Activated CD8-positive, alpha-beta memory T cell treated with anti-CD3 and anti-CD28 coated beads for 36 hours (primary cell): ENCODE measurements around the gene VPS26A. TPM values are rescaled to one million over a fixed set of nuclear protein-coding genes. Genes with fewer than 3 reads are reported as not detected.

Source experiments
- CTCF ChIA-PET: fragments of 350-600 bp; sonication (Branson Sonifier 250); formaldehyde crosslinking; loops from one replicate; lab custom pipeline; 2021; ENCODE audit warnings: antibody characterized with exemption; lab: Charles Lee
- POLR2A ChIA-PET: fragments of 350-600 bp; sonication (Branson Sonifier 250); formaldehyde crosslinking; loops from one replicate; lab custom pipeline; 2021; ENCODE audit warnings: antibody characterized with exemption; lab: Charles Lee
- total RNA-seq, 2 experiments: library from RNA; stranded (reverse); gene quantifications; one replicate each; pipeline ENCODE4 v1.2.3, GENCODE V29; 2021

VPS26A gene
- 10 to 100 TPM; 41.5 to 47.4 TPM for total RNA-seq

GRCh38 chr10:69123747-69124562 is at the start of gene VPS26A:
Gene VPS26A (plus strand): TSS chr10:69124178. CDS start chr10:69124278, 100 bp downstream.
- CTCF ChIA-PET: interaction anchor here (1.1 kb wide), 1 partner anchor 115 kb away, joined by 3 read pairs; no protein-coding TSS in a partner anchor

GRCh38 chr10:69074532-69074931 is 49.4 kb upstream of the VPS26A start:
- CTCF ChIA-PET: interaction anchor here (1.0 kb wide), 1 partner anchor 126 kb away, joined by 3 read pairs; no protein-coding TSS in a partner anchor
- POLR2A ChIA-PET: no interaction called here

More at GRCh38 chr10:69123747-69124562, at the start of gene VPS26A:
- POLR2A ChIA-PET: interaction anchor here (1.1 kb wide), 1 partner anchor 168 kb away, joined by 3 read pairs; the partner anchor contains the start of gene DDX21

GRCh38 chr10:69075431-69075830 is 48.5 kb upstream of the VPS26A start:
- POLR2A ChIA-PET: no interaction called here
- CTCF ChIA-PET: interaction anchor here (1.0 kb wide), 1 partner anchor 127 kb away, joined by 3 read pairs; no protein-coding TSS in a partner anchor

- ChIA-PET CTCF (interaction anchor here (2.1 kb wide), 1 partner anchor 13 kb away, joined by 7 read pairs; no protein-coding TSS in a partner anchor), POLR2A (interaction anchor here (0.8 kb wide), 1 partner anchor 9 kb away, joined by 15 read pairs; the partner anchor contains the start of gene SRGN)
Measured at GRCh38 chr10:69078311-69078710, 45.7 kb upstream of the VPS26A start.

GRCh38 chr10:69080226-69080625 is 43.8 kb upstream of the VPS26A start:
- CTCF ChIA-PET: interaction anchor here (0.8 to 1.2 kb wide), 2 partner anchors 12 to 14 kb away, joined by 3 to 4 read pairs; no protein-coding TSS in a partner anchor
- POLR2A ChIA-PET: no interaction called here

GRCh38 chr10:69086001-69086509 is 37.9 kb upstream of the VPS26A start:
- ChIA-PET POLR2A (interaction anchor here (7.4 kb wide), 1 partner anchor 40 kb away, joined by 119 read pairs; no protein-coding TSS in a partner anchor), CTCF (interaction anchor here (1.0 to 2.1 kb wide), 3 partner anchors 14 to 81 kb away, joined by 3 to 6 read pairs (median 3); no protein-coding TSS in a partner anchor)

GRCh38 chr10:69087590-69088470 is 36.1 kb upstream of the VPS26A start, which contains the start of gene SRGN:
Gene SRGN (plus strand): TSS chr10:69088103. CDS start chr10:69088158, 55 bp downstream.
- CTCF ChIA-PET: interaction anchor here (0.6 to 2.3 kb wide), 6 partner anchors 22 to 131 kb away, joined by 3 to 8 read pairs (median 6); no protein-coding TSS in a partner anchor
- POLR2A ChIA-PET: interaction anchor here (0.9 to 7.4 kb wide), 7 partner anchors 10 to 135 kb away, joined by 3 to 119 read pairs (median 13); partner anchors contain the start of gene DDX21

- ChIA-PET POLR2A (interaction anchor here (0.9 to 7.4 kb wide), 5 partner anchors 23 to 134 kb away, joined by 3 to 119 read pairs (median 5); partner anchors contain the start of gene DDX21), CTCF (interaction anchor here (0.6 to 2.3 kb wide), 4 partner anchors 26 to 131 kb away, joined by 3 to 7 read pairs (median 5); no protein-coding TSS in a partner anchor)
Measured at GRCh38 chr10:69088471-69088769, 35.6 kb upstream of the VPS26A start.

- ChIA-PET CTCF (interaction anchor here (0.6 to 2.3 kb wide), 4 partner anchors 27 to 132 kb away, joined by 3 to 7 read pairs (median 5); no protein-coding TSS in a partner anchor), POLR2A (interaction anchor here (0.9 to 7.4 kb wide), 6 partner anchors 23 to 134 kb away, joined by 3 to 119 read pairs (median 5); partner anchors contain the start of gene DDX21)
Measured at GRCh38 chr10:69088801-69089501, 35.0 kb upstream of the VPS26A start.

- ChIA-PET POLR2A (interaction anchor here (0.8 to 7.4 kb wide), 4 partner anchors 24 to 133 kb away, joined by 3 to 119 read pairs (median 6); partner anchors contain the start of gene DDX21), CTCF (interaction anchor here (1.0 kb wide), 1 partner anchor 24 kb away, joined by 3 read pairs; no protein-coding TSS in a partner anchor)
Measured at GRCh38 chr10:69089638-69090599, 34.1 kb upstream of the VPS26A start.

- ChIA-PET POLR2A (interaction anchor here (1.0 to 7.4 kb wide), 2 partner anchors 44 to 86 kb away, joined by 4 to 119 read pairs; no protein-coding TSS in a partner anchor), CTCF (interaction anchor here (1.0 kb wide), 1 partner anchor 86 kb away, joined by 4 read pairs; no protein-coding TSS in a partner anchor)
Measured at GRCh38 chr10:69090685-69091084, 33.3 kb upstream of the VPS26A start.

GRCh38 chr10:69091143-69091651 is 32.8 kb upstream of the VPS26A start:
- CTCF ChIA-PET: interaction anchor here (1.0 to 1.8 kb wide), 2 partner anchors 86 to 135 kb away, joined by 3 to 4 read pairs; partner anchors contain the start of gene DDX21
- POLR2A ChIA-PET: interaction anchor here (1.0 to 7.4 kb wide), 2 partner anchors 45 to 87 kb away, joined by 4 to 119 read pairs; no protein-coding TSS in a partner anchor

GRCh38 chr10:69092959-69093850 is 30.8 kb upstream of the VPS26A start:
- POLR2A ChIA-PET: interaction anchor here (0.7 to 7.4 kb wide), 4 partner anchors 38 to 137 kb away, joined by 3 to 119 read pairs (median 6); partner anchors contain the start of gene DDX21
- CTCF ChIA-PET: interaction anchor here (0.8 to 7.5 kb wide), 5 partner anchors 23 to 106 kb away, joined by 3 to 53 read pairs (median 5); no protein-coding TSS in a partner anchor

GRCh38 chr10:69093933-69094332 is 30.0 kb upstream of the VPS26A start:
- ChIA-PET POLR2A (no interaction called here), CTCF (interaction anchor here (0.9 to 7.5 kb wide), 7 partner anchors 22 to 138 kb away, joined by 3 to 53 read pairs (median 5); partner anchors contain the start of gene DDX21)
